H1 (cell line): ENCODE results near the gene SPDYE1. TPM values are rescaled to one million over a fixed set of nuclear protein-coding genes. Genes with fewer than 3 reads are reported as not detected.
"Not testable (repeated sequence)": the region's sequence is repeated elsewhere in the genome, so short reads cannot be mapped to it uniquely, and the experiment has no call there.

Source experiments
- CTCF ChIA-PET: fragments of 300-600 bp; sonication (Branson Sonifier 250); formaldehyde crosslinking; loops from one replicate; lab custom pipeline; 2021; ENCODE audit not compliant: partially characterized antibody; lab: Charles Lee
- POLR2A ChIA-PET: fragments of 300-600 bp; sonication (Branson Sonifier 250); formaldehyde crosslinking; loops from one replicate; lab custom pipeline; 2021; ENCODE audit warnings: inconsistent platforms; ENCODE audit not compliant: partially characterized antibody; lab: Charles Lee
- DNase-seq, 2 experiments: peaks; one replicate each; pipeline versions ENCODE4 v3.0.0 to v3.0.0-alpha.2; 2010 to 2022; ENCODE audit warnings: low spot score in 2 of 2, low read depth in 1 of 2, mixed read lengths in 1 of 2
- FAIRE-seq: peaks from 2 replicates; lab custom pipeline; 2011; peaks lifted over from hg19 to GRCh38; lab: Jason Lieb, UNC
- H2AFZ ChIP-seq: 2 replicates; pipeline ENCODE4 v1.8.1; 2012; ENCODE audit warnings: low read length, inconsistent platforms
- H2AK5ac ChIP-seq: 2 replicates; pipeline ENCODE4 v1.6.1; 2013; ENCODE audit warnings: low read depth, low read length
- H2BK120ac ChIP-seq: replicated peaks from 2 replicates; pipeline ENCODE3; 2013; ENCODE audit warnings: low read depth, low read length, inconsistent platforms
- H2BK12ac ChIP-seq: 2 replicates; pipeline ENCODE4 v1.6.1; 2013; ENCODE audit warnings: low read depth, low read length
- H2BK15ac ChIP-seq: 2 replicates; pipeline ENCODE4 v1.6.1; 2013; ENCODE audit warnings: low read length
- H2BK20ac ChIP-seq: 2 replicates; pipeline ENCODE4 v1.6.1; 2013; ENCODE audit warnings: low read length
- H2BK5ac ChIP-seq: 2 replicates; pipeline ENCODE4 v1.6.1; 2013; ENCODE audit warnings: low read depth, low read length
- H3K14ac ChIP-seq: 2 replicates; pipeline ENCODE4 v1.6.1; 2013; ENCODE audit warnings: inconsistent platforms; ENCODE audit not compliant: insufficient read length
- H3K18ac ChIP-seq: 2 replicates; pipeline ENCODE4 v1.6.1; 2013; ENCODE audit warnings: low read length; ENCODE audit errors: extremely low read depth
- H3K23ac ChIP-seq: 2 replicates; pipeline ENCODE4 v1.6.1; 2013; ENCODE audit warnings: inconsistent platforms; ENCODE audit not compliant: insufficient read length
- H3K23me2 ChIP-seq: 2 replicates; pipeline ENCODE4 v1.6.1; 2013; ENCODE audit warnings: low read depth, low read length
- H3K27ac ChIP-seq: 2 replicates; pipeline ENCODE4 v1.6.1; 2011; ENCODE audit warnings: low read depth, low read length, inconsistent platforms
- H3K27me3 ChIP-seq, 4 experiments: replicated peaks in 1 of 4; 1 replicate in 1 of 4; 2 replicates in 3 of 4; pipeline versions ENCODE4 v1.6.1 to v1.8.1; 2011 to 2013; ENCODE audit warnings: low read length in 3 of 4, mild to moderate bottlenecking in 3 of 4, inconsistent platforms in 2 of 4, mixed read lengths in 2 of 4, moderate library complexity in 1 of 4; ENCODE audit not compliant: control insufficient read depth in 3 of 4, insufficient read depth in 3 of 4; ENCODE audit errors: extremely low read depth in 1 of 4
- H3K36me3 ChIP-seq, 4 experiments: 2 replicates each; pipeline versions ENCODE4 v1.6.1 to v1.8.1; 2011 to 2013; ENCODE audit warnings: mild to moderate bottlenecking in 4 of 4, low read length in 3 of 4, moderate library complexity in 2 of 4, control low read depth in 1 of 4, inconsistent platforms in 1 of 4; ENCODE audit not compliant: insufficient read depth in 4 of 4, control insufficient read depth in 2 of 4
- H3K4ac ChIP-seq: replicated peaks from 2 replicates; pipeline ENCODE3; 2013; ENCODE audit warnings: low read length, low read depth, mixed read lengths, inconsistent platforms; ENCODE audit not compliant: insufficient read length
- H3K4me1 ChIP-seq, 4 experiments: replicated peaks in 1 of 4; 1 replicate in 1 of 4; 2 replicates in 3 of 4; pipeline versions ENCODE4 v1.6.1 to v1.8.1; 2011 to 2013; ENCODE audit warnings: low read length in 3 of 4, inconsistent platforms in 2 of 4, mixed read lengths in 1 of 4; ENCODE audit not compliant: insufficient read depth in 4 of 4, control insufficient read depth in 3 of 4
- H3K4me2 ChIP-seq, 2 experiments: 2 replicates each; pipeline versions ENCODE4 v1.6.1 to v1.8.1; 2011 to 2013; ENCODE audit warnings: low read depth in 2 of 2, low read length in 2 of 2, control low read depth in 1 of 2, inconsistent platforms in 1 of 2, mild to moderate bottlenecking in 1 of 2; ENCODE audit not compliant: insufficient read depth in 1 of 2
- H3K4me3 ChIP-seq, 4 experiments: fragments of 200-600, 300-600 bp in 1 of 4; sonication (generic), shearing (Covaris generic), sonication (Bioruptor Twin) in 1 of 4; 2 replicates each; pipeline versions ENCODE4 v1.5.1 to v1.8.1; 2011 to 2016; ENCODE audit warnings: low read length in 4 of 4, low read depth in 3 of 4, control low read depth in 2 of 4, inconsistent platforms in 2 of 4, mild to moderate bottlenecking in 2 of 4, mixed read lengths in 1 of 4, moderate library complexity in 1 of 4; ENCODE audit not compliant: insufficient read depth in 2 of 4; ENCODE audit errors: extremely low read depth in 1 of 4
- H3K56ac ChIP-seq: replicated peaks from 2 replicates; pipeline ENCODE3; 2013; ENCODE audit warnings: low read depth, mild to moderate bottlenecking, mixed read lengths, low read length, inconsistent platforms; ENCODE audit not compliant: insufficient read length
- H3K79me1 ChIP-seq: 2 replicates; pipeline ENCODE4 v1.6.1; 2013; ENCODE audit warnings: low read depth, low read length, control low read depth
- H3K79me2 ChIP-seq, 2 experiments: 2 replicates each; pipeline versions ENCODE4 v1.6.1 to v1.8.1; 2012 to 2013; ENCODE audit warnings: low read length in 2 of 2, mild to moderate bottlenecking in 2 of 2, inconsistent platforms in 1 of 2; ENCODE audit not compliant: insufficient read depth in 2 of 2, control insufficient read depth in 1 of 2
- H3K9ac ChIP-seq, 4 experiments: replicated peaks in 1 of 4; 1 replicate in 1 of 4; 2 replicates in 3 of 4; pipeline versions ENCODE4 v1.6.1 to v1.8.1; 2011 to 2013; ENCODE audit warnings: low read depth in 3 of 4, low read length in 3 of 4, control low read depth in 2 of 4, mild to moderate bottlenecking in 2 of 4, moderate library complexity in 2 of 4, inconsistent platforms in 1 of 4; ENCODE audit errors: extremely low read depth in 1 of 4
- H3K9me3 ChIP-seq, 2 experiments: 2 replicates each; pipeline versions ENCODE4 v1.6.1 to v1.8.1; 2012 to 2013; ENCODE audit warnings: mild to moderate bottlenecking in 2 of 2, moderate library complexity in 2 of 2, control low read depth in 1 of 2, inconsistent platforms in 1 of 2, low read depth in 1 of 2, low read length in 1 of 2, mixed read lengths in 1 of 2; ENCODE audit not compliant: insufficient read depth in 2 of 2
- H4K20me1 ChIP-seq, 2 experiments: replicated peaks in 1 of 2; 2 replicates each; pipeline versions ENCODE3 to v1.8.1; 2011 to 2013; ENCODE audit warnings: inconsistent platforms in 2 of 2, low read length in 2 of 2, mild to moderate bottlenecking in 1 of 2; ENCODE audit not compliant: insufficient read depth in 2 of 2, control insufficient read depth in 1 of 2
- H4K5ac ChIP-seq: 2 replicates; pipeline ENCODE4 v1.6.1; 2013; ENCODE audit warnings: low read length, low read depth, mixed read lengths, inconsistent platforms; ENCODE audit not compliant: insufficient read length
- H4K8ac ChIP-seq: 2 replicates; pipeline ENCODE4 v1.8.0; 2013; ENCODE audit warnings: mild to moderate bottlenecking, moderate library complexity, low read length, inconsistent platforms; ENCODE audit not compliant: insufficient read depth; ENCODE audit errors: extremely low read depth
- H4K91ac ChIP-seq: replicated peaks from 2 replicates; pipeline ENCODE3; 2013; ENCODE audit warnings: low read length, mixed read lengths, inconsistent platforms; ENCODE audit not compliant: insufficient read length
- WGBS, 2 experiments: shearing (Covaris generic) in 1 of 2; methylation state at CpG; one replicate each; pipeline versions ENCODE4 v1.1.6 to v1.1.7; 2013 to 2015; ENCODE audit warnings: low lambda C conversion rate in 2 of 2, mixed read lengths in 2 of 2, inconsistent platforms in 1 of 2, low coverage in 1 of 2, missing lambda C conversion rate in 1 of 2; ENCODE audit not compliant: insufficient replicate concordance in 2 of 2, insufficient coverage in 1 of 2, insufficient read length in 1 of 2; ENCODE audit errors: extremely low coverage in 1 of 2, missing lambda C conversion rate in 1 of 2; 5-methylcytosine and 5-hydroxymethylcytosine counted together
- polyA plus RNA-seq, 7 experiments: library from polyadenylated mRNA; depleted of rRNA in 3 of 7; stranded (reverse) in 5 of 7; unstranded in 2 of 7; fragments of >200 nt in 5 of 7; fragments of 200-250 nt in 2 of 7; gene quantifications; 1 replicate in 5 of 7; 2 replicates in 1 of 7; 4 replicates in 1 of 7; pipeline versions ENCODE4 v1.2.1 to v1.2.3, GENCODE V29; 2011 to 2013; ENCODE audit warnings: missing spikeins in 2 of 7, mixed read lengths in 2 of 7
- total RNA-seq: library from RNA; stranded (reverse); fragmentation: NEBNext Ultra II Directional; extraction: Animal tissue kit (Norgen Biotek cat#: 25700); gene quantifications from 2 replicates; pipeline ENCODE4 v1.2.1, GENCODE V29; 2021

The SPDYE1 gene
- total and polyA plus RNA-seq, 2 of the 8 experiments (the other 6 are each of a cell fraction or from before 2014, with no cell fraction given), result not detected

DNA sequence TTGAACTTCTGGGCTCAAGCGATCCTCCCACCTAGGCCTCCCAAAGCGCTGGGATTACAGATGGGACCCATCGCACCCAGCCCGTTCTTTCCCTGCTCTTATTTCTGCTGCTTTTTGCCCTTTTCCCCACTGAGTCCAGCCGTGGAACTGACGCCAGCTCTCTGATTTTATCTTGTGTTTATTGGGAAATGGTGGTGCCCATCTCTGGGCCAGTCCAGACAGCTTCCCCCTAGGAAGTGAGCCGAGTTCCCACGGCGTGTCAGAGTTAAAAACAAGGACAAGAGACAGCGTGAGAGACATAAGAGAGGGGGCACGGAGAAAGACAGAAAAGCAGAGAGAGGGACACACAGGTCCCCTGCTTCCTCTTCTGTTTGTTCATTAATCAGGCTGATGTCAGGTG lies 19.6 kb upstream of the SPDYE1 start:
- H3K4me2 ChIP-seq, H3K14ac ChIP-seq, H4K5ac ChIP-seq, H4K20me1 ChIP-seq, H2BK120ac ChIP-seq, H2BK20ac ChIP-seq, H3K79me1 ChIP-seq, H3K18ac ChIP-seq, H2AFZ ChIP-seq, H3K56ac ChIP-seq, H2BK12ac ChIP-seq, H3K23me2 ChIP-seq, DNase-seq, H3K9me3 ChIP-seq, CTCF ChIA-PET, H3K23ac ChIP-seq, H3K27me3 ChIP-seq, H4K8ac ChIP-seq, H4K91ac ChIP-seq, FAIRE-seq, H3K4me1 ChIP-seq, H2BK15ac ChIP-seq, POLR2A ChIA-PET, H3K9ac ChIP-seq, H3K4me3 ChIP-seq, H2AK5ac ChIP-seq, H3K79me2 ChIP-seq, H3K27ac ChIP-seq, H3K4ac ChIP-seq, H3K36me3 ChIP-seq, H2BK5ac ChIP-seq: not testable (repeated sequence)
- 85% methylated on average over 9 of the region's 11 CpGs; no CpG with 5 or more reads in 1 of the 2 experiments for WGBS, 2 experiments

DNA sequence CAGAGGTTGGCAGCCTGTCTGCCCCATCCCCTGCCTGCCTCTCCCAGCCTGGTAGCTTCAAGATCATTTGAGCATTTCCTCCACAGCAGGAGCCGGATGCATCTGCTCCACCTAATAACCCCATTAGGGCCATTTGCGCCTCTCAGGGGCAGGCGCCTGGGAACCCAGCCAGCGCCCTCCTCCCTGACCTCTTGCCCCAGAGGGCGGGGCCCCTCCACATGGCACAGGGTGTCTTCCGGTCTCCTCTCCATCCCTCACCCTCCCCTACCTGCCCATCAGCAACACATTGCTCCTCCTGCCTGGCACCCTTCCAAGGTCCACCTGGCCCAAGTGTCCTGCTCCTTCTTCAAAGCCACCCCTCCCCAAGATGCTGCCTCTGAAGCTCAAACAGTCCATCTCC lies 14.8 kb upstream of the SPDYE1 start:
- H3K27ac ChIP-seq, H3K23ac ChIP-seq, H3K4me3 ChIP-seq, H3K4ac ChIP-seq, H3K79me1 ChIP-seq, H3K56ac ChIP-seq, DNase-seq, CTCF ChIA-PET, H3K36me3 ChIP-seq, H2AFZ ChIP-seq, FAIRE-seq, H2BK20ac ChIP-seq, H3K14ac ChIP-seq, H3K18ac ChIP-seq, H2BK15ac ChIP-seq, H2BK120ac ChIP-seq, H3K23me2 ChIP-seq, H3K79me2 ChIP-seq, H3K9me3 ChIP-seq, H2BK5ac ChIP-seq, H4K20me1 ChIP-seq, H4K91ac ChIP-seq, H2AK5ac ChIP-seq, H3K9ac ChIP-seq, H3K4me1 ChIP-seq, H3K27me3 ChIP-seq, H4K5ac ChIP-seq, H3K4me2 ChIP-seq, POLR2A ChIA-PET, H2BK12ac ChIP-seq: not testable (repeated sequence)
- WGBS, 2 experiments, result no CpG with 5 or more reads among the region's 6 CpGs
- 0 out of 2 replicates have a peak overlapping the region, but pooled peaks have one; percentile 51 for H4K8ac ChIP-seq
